ENCODE measurements around the gene EVI5L.

- TF ChIP-seq CTCF (IDR thresholded peaks at IDR 0.05; ENCODE audit: low read depth, low read length, poor library complexity, severe bottlenecking) (no peak), EZH2phosphoT487 (IDR thresholded peaks at IDR 0.05; ENCODE audit: borderline replicate concordance, low read length) (no peak)
Measured at GRCh38 chr19:7885818-7886217, 55.8 kb downstream of the EVI5L start.
